PFSK-1 (cell line): Measurements from ENCODE around the gene VAPA.

Source experiments
- FOXP2 ChIP-seq: optimal IDR thresholded peaks from 2 replicates; pipeline ENCODE3; 2011; ENCODE audit warnings: borderline replicate concordance, control low read depth, inconsistent platforms; ENCODE audit not compliant: insufficient read depth; ENCODE audit errors: extremely low read length, extremely low read depth
- POLR2AphosphoS5 ChIP-seq: IDR thresholded peaks from 2 replicates; pipeline ENCODE4 v1.6.1; 2012; ENCODE audit warnings: low read depth, mild to moderate bottlenecking, control low read depth, low read length, moderate library complexity
- REST ChIP-seq, 2 experiments: IDR thresholded peaks; 2 replicates each; pipeline versions ENCODE4 v1.6.1 to v1.8.0; 2011 to 2012; ENCODE audit warnings: low read depth in 2 of 2, low read length in 2 of 2, control low read depth in 1 of 2, inconsistent platforms in 1 of 2, mild to moderate bottlenecking in 1 of 2, moderate library complexity in 1 of 2; ENCODE audit not compliant: insufficient read depth in 1 of 2
- SIN3A ChIP-seq: IDR thresholded peaks from 2 replicates; pipeline ENCODE4 v1.6.1; 2012; ENCODE audit warnings: mild to moderate bottlenecking, low read length, moderate library complexity, borderline replicate concordance; ENCODE audit not compliant: insufficient read depth
- TAF1 ChIP-seq: IDR thresholded peaks from 2 replicates; pipeline ENCODE4 v1.6.1; 2012; ENCODE audit warnings: low read length, control low read depth, borderline replicate concordance; ENCODE audit not compliant: insufficient read depth

Gene VAPA

GRCh38 chr18:9988665-9989064 lies 74.8 kb downstream of the VAPA start:
- TF ChIP-seq REST (IDR thresholded peaks at IDR 0.05; ENCODE audit: insufficient read depth in 1 of 2, low read depth in 2 of 2, low read length in 2 of 2) (no peak), FOXP2 (no peak), SIN3A (no peak), TAF1 (no peak), POLR2AphosphoS5 (no peak)

GRCh38 chr18:9989481-9989880 lies 75.7 kb downstream of the VAPA start:
- TF ChIP-seq SIN3A (no peak), TAF1 (no peak), FOXP2 (no peak), POLR2AphosphoS5 (no peak), REST (IDR thresholded peaks at IDR 0.05; ENCODE audit: insufficient read depth in 1 of 2, low read depth in 2 of 2, low read length in 2 of 2) (no peak)

GRCh38 chr18:9991011-9992000 lies 77.5 kb downstream of the VAPA start:
- TF ChIP-seq SIN3A (no peak), FOXP2 (no peak), POLR2AphosphoS5 (no peak), REST (IDR thresholded peaks at IDR 0.05; ENCODE audit: insufficient read depth in 1 of 2, low read depth in 2 of 2, low read length in 2 of 2) (no peak), TAF1 (no peak)

- TF ChIP-seq SIN3A (no peak), POLR2AphosphoS5 (no peak), REST (IDR thresholded peaks at IDR 0.05; ENCODE audit: insufficient read depth in 1 of 2, low read depth in 2 of 2, low read length in 2 of 2) (no peak), TAF1 (no peak), FOXP2 (no peak)
Observed at GRCh38 chr18:9992300-9992972, 78.6 kb downstream of the VAPA start.
